ENCODE data around the gene MAGOHB. TPM values are rescaled to one million over a fixed set of nuclear protein-coding genes. Genes with fewer than 3 reads are reported as not detected.

The MAGOHB gene
- total RNA-seq (2021; ENCODE audit: unreplicated experiment) (22.5 TPM), Bru-seq, nascent RNA (percentile 87 among the genes with signal in this experiment), BruChase-seq, experiment 1, labeled RNA remaining after a 2-hour chase (percentile 89 among the genes with signal in this experiment), BruChase-seq, experiment 2, labeled RNA remaining after a 6-hour chase (percentile 81 among the genes with signal in this experiment)
- polyA plus RNA-seq (2012; ENCODE audit: insufficient read length) = 13.7 TPM
- long read RNA-seq, transcript MAGOHB-201 (5 exons, 2,623 nt) = major isoform, 28 of 33 reads
- long read RNA-seq, partial matches to known transcripts = 0 of 33 reads
- long read RNA-seq, other reads (novel, unspliced or antisense) = 4 of 33 reads

- intact Hi-C loops (cut with micrococcal nuclease; ENCODE audit: unreplicated experiment) (loop anchor here (10.0 kb wide), 1 partner anchor 141 kb away; no protein-coding TSS in a partner anchor), in situ Hi-C loops (cut with HindIII; ENCODE audit: low pct_unique_long_range_greater_than_20kb, low sequenced_read_pairs) (no loop called here)
- H3K4me3 ChIP-seq (ENCODE audit: low read depth in 2 of 2, low read length in 2 of 2) = peak within 1 kb of the TSS; percentile 89 to 91
- CTCF ChIA-PET = interaction anchor here (0.6 kb wide), 1 partner anchor 87 kb away, joined by 3 read pairs; no protein-coding TSS in a partner anchor
- H3K27me3 ChIP-seq (ENCODE audit: control insufficient read depth, insufficient read depth, low read length) = no peaks in the 10 kb centered on the region
- peak within 1 kb of the TSS; percentile 92 for H3K27ac ChIP-seq (ENCODE audit: low read length)
- peaks cover 19% of the 10 kb centered on the region for H3K36me3 ChIP-seq (ENCODE audit: control insufficient read depth, insufficient read depth, low read length)
- peak; percentile 74 for DNase-seq (ENCODE audit: low read depth, low spot score)
- peak; percentile 98 for ATAC-seq
- POLR2A ChIA-PET = no interaction called here
- TSS peak; percentile 97 for BruUV-seq (replicated peaks)
- no peaks in the 10 kb centered on the region; the same call in 1 of the 2 replicates for H3K4me1 ChIP-seq (ENCODE audit: control insufficient read depth, insufficient read depth, low read length)
- no peaks in the 10 kb centered on the region for H3K9me3 ChIP-seq (ENCODE audit: control insufficient read depth, insufficient read depth, low read depth, low read length)
- TF ChIP-seq REST (IDR thresholded peaks at IDR 0.05; ENCODE audit: insufficient read depth in 1 of 2, low read depth in 2 of 2, low read length in 1 of 2) (no peak), POLR2AphosphoS5 (IDR thresholded peaks at IDR 0.05; ENCODE audit: low read depth, low read length) (peak; percentile 75), TCF7L2 (IDR thresholded peaks at IDR 0.05; ENCODE audit: low read depth, low read length) (no peak), CTCF (IDR thresholded peaks at IDR 0.05) (no peak), SIN3A (IDR thresholded peaks at IDR 0.05; ENCODE audit: borderline replicate concordance, insufficient read depth, low read depth, low read length) (no peak)
These were observed at the start of gene MAGOHB for GRCh38 chr12:10613349-10614055. Gene MAGOHB, minus strand, starts transcription at chr12:10613609. Its CDS starts 77 bp downstream, at chr12:10613532.

GRCh38 chr12:10661338-10661737 is 47.9 kb upstream of the MAGOHB start:
- in situ Hi-C loops (cut with HindIII; ENCODE audit: low pct_unique_long_range_greater_than_20kb, low sequenced_read_pairs) (no loop called here), intact Hi-C loops (cut with micrococcal nuclease; ENCODE audit: unreplicated experiment) (no loop called here)
- no peak for TF ChIP-seq POLR2AphosphoS5 (IDR thresholded peaks at IDR 0.05; ENCODE audit: low read depth, low read length)
- no peak for TF ChIP-seq TCF7L2 (IDR thresholded peaks at IDR 0.05; ENCODE audit: low read depth, low read length)
- no peak for TF ChIP-seq SIN3A (IDR thresholded peaks at IDR 0.05; ENCODE audit: borderline replicate concordance, insufficient read depth, low read depth, low read length)
- POLR2A ChIA-PET = no interaction called here
- BruUV-seq (replicated peaks) = no TSS peak
- Histone ChIP-seq H3K4me3 (ENCODE audit: low read depth in 2 of 2, low read length in 2 of 2) (no peak overlapping the region), H3K27me3 (ENCODE audit: control insufficient read depth, insufficient read depth, low read length) (no peaks in the 10 kb centered on the region), H3K27ac (ENCODE audit: low read length) (no peak overlapping the region), H3K4me1 (ENCODE audit: control insufficient read depth, insufficient read depth, low read length) (no peaks in the 10 kb centered on the region), H3K36me3 (ENCODE audit: control insufficient read depth, insufficient read depth, low read length) (no peaks in the 10 kb centered on the region), H3K9me3 (ENCODE audit: control insufficient read depth, insufficient read depth, low read depth, low read length) (no peaks in the 10 kb centered on the region; the same call in 1 of the 2 replicates)
- CTCF ChIA-PET = no interaction called here
- ATAC-seq (no peak), DNase-seq (ENCODE audit: low read depth, low spot score) (no peak)
